ENCODE measurements around the gene RBPMS2. TPM values are rescaled to one million over a fixed set of nuclear protein-coding genes. Genes with fewer than 3 reads are reported as not detected.

RBPMS2 gene
- total RNA-seq, 1 donor from 2014 or later, result 4.8 TPM

DNA sequence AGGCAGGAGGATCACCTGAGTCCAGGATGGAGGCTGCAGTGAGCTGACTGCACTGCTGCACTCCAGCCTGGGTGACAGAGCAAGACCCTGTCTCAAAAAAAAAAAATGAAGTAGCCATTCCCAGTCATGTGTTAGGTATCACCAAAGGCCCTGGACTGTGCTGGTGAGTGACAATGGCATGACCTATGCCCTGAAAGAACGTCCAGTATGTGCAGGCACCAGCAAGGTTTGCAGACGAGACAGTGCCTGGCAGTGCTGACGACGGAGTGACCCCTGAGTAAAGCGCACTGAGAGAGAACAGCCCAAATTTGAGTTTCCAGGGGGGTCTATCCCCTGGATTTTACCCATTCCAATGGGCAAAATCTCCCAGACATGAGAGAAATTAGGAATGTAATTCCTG is 45.2 kb downstream of the RBPMS2 start:
- Mint-ChIP-seq H3K27ac (ENCODE audit: unreplicated experiment) (no peak overlapping the region), H3K4me3 (ENCODE audit: unreplicated experiment) (no peak overlapping the region), H3K27me3 (ENCODE audit: unreplicated experiment) (no peaks in the 10 kb centered on the region), H3K4me1 (ENCODE audit: unreplicated experiment) (peaks cover 2% of the 10 kb centered on the region), H3K36me3 (ENCODE audit: unreplicated experiment) (no peaks in the 10 kb centered on the region), H3K9me3 (ENCODE audit: unreplicated experiment) (no peaks in the 10 kb centered on the region)
- TF ChIP-seq, protein P1, sequence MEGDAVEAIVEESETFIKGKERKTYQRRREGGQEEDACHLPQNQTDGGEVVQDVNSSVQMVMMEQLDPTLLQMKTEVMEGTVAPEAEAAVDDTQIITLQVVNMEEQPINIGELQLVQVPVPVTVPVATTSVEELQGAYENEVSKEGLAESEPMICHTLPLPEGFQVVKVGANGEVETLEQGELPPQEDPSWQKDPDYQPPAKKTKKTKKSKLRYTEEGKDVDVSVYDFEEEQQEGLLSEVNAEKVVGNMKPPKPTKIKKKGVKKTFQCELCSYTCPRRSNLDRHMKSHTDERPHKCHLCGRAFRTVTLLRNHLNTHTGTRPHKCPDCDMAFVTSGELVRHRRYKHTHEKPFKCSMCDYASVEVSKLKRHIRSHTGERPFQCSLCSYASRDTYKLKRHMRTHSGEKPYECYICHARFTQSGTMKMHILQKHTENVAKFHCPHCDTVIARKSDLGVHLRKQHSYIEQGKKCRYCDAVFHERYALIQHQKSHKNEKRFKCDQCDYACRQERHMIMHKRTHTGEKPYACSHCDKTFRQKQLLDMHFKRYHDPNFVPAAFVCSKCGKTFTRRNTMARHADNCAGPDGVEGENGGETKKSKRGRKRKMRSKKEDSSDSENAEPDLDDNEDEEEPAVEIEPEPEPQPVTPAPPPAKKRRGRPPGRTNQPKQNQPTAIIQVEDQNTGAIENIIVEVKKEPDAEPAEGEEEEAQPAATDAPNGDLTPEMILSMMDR (IDR thresholded peaks at IDR 0.05), result no peak
- DNase-seq (ENCODE audit: extremely low spot score, unreplicated experiment), result no peak

DNA sequence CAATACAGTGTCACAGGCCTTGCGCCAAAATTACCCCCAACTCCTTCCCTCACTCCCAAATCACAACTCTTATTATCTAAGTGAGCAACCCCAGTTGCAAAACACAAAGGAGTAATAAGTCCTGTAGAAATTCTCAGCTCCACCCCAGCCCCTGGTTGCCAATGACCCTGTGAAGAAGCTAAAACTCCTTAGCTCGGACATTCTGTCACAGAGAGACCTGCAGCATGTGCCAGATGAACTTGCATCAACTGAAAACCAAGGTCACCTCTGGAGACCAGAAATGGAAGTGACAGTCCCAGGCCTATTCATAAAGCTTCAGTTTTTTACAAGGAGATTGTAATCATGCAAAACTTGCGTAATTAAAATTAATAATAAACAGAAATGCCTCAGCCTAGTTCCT is 55.2 kb downstream of the RBPMS2 start:
- Mint-ChIP-seq H3K27me3 (ENCODE audit: unreplicated experiment) (no peaks in the 10 kb centered on the region), H3K27ac (ENCODE audit: unreplicated experiment) (no peak overlapping the region), H3K4me1 (ENCODE audit: unreplicated experiment) (peaks cover 1% of the 10 kb centered on the region), H3K4me3 (ENCODE audit: unreplicated experiment) (no peak overlapping the region), H3K9me3 (ENCODE audit: unreplicated experiment) (no peaks in the 10 kb centered on the region), H3K36me3 (ENCODE audit: unreplicated experiment) (no peaks in the 10 kb centered on the region)
- TF ChIP-seq, protein P1 (IDR thresholded peaks at IDR 0.05), result no peak
- DNase-seq (ENCODE audit: extremely low spot score, unreplicated experiment), result no peak

DNA sequence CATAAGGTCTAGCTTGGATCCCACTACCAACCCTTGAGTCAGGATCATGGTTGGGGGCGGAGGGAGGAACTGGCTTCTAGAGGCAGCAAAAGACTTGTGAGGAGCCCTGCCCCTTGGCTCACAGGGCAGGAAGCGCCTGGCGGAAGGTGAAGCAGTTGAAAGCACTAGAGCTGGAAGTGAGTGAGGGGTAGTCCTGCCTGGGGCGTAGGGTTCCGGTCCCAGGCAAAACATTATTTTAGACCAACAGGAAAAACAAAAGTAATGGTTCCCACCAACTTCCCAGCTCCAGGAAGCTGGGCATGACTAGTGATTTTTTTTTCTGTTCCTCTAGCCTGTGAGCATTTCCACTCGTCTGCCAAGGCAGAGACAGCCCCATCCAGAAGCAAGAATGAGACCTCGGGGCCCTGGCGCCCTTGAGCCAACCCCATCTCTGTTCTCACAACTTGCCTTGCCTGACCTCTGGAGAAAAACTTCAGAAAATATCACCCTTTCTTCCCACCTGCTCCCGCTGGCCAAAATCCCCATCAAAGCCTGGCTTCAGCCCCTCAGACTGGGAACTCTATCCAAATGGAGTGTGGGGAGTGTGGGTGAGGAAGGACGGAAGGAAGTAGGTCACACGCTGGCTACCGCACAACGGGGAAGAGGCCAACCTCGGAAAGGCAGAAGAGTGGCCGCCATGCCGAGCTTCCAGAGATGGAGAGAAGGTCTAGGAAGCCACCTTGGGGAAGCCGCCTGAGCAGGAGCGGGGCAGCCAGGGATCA is 57.5 kb downstream of the RBPMS2 start:
- Mint-ChIP-seq H3K36me3 (ENCODE audit: unreplicated experiment) (no peaks in the 10 kb centered on the region), H3K9me3 (ENCODE audit: unreplicated experiment) (no peaks in the 10 kb centered on the region), H3K27ac (ENCODE audit: unreplicated experiment) (no peak overlapping the region), H3K4me1 (ENCODE audit: unreplicated experiment) (peaks cover 1% of the 10 kb centered on the region), H3K27me3 (ENCODE audit: unreplicated experiment) (no peaks in the 10 kb centered on the region), H3K4me3 (ENCODE audit: unreplicated experiment) (no peak overlapping the region)
- TF ChIP-seq, protein P1 (IDR thresholded peaks at IDR 0.05), result no peak
- no peak for DNase-seq (ENCODE audit: extremely low spot score, unreplicated experiment)

DNA sequence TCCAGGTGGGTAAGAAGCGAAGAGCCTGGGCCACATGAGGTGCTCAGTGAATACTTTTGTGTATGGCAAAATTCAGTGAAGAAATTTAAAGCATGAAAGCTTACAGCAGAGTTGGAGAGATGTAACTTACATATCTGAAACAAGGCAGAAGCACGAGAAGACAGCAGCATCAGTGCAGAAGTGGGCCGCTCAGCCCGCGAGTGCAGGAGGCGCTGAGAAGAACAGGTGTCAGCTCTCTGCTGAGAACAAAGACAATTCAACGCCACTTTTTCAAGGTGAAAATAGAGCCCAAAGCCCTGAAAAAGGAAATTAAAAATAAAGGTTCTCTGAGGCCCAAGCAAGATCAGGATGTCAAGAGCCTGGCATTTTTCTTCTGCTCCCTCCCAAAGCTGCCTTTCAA is 58.3 kb downstream of the RBPMS2 start:
- Mint-ChIP-seq H3K4me3 (ENCODE audit: unreplicated experiment) (no peak overlapping the region), H3K9me3 (ENCODE audit: unreplicated experiment) (no peaks in the 10 kb centered on the region), H3K4me1 (ENCODE audit: unreplicated experiment) (peaks cover 1% of the 10 kb centered on the region), H3K27me3 (ENCODE audit: unreplicated experiment) (no peaks in the 10 kb centered on the region), H3K27ac (ENCODE audit: unreplicated experiment) (no peak overlapping the region), H3K36me3 (ENCODE audit: unreplicated experiment) (no peaks in the 10 kb centered on the region)
- DNase-seq (ENCODE audit: extremely low spot score, unreplicated experiment), result no peak
- TF ChIP-seq, protein P1 (IDR thresholded peaks at IDR 0.05), result no peak

DNA sequence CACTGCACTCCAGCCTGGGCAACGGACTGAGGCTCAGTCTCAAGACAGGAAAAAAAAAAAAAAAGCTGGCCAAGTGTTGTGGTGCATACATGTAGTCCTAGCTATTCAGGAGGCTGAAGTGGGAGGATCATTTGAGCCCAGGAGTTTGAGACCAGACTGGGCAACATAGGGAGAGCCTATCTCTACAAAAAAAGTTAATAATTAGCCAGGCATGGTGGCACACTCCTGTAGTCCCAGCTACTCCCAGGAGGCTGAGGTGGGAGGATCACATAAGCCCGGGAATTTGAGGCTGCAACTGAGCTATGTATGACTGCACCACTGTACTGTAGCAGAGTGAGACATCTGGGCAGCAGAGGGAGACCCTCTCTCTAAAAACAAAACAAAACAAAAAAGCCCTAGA is 58.9 kb downstream of the RBPMS2 start:
- H3K36me3 Mint-ChIP-seq (ENCODE audit: unreplicated experiment), result no peaks in the 10 kb centered on the region
- DNase-seq (ENCODE audit: extremely low spot score, unreplicated experiment), result no peak

More for the DNA sequence above, 58.9 kb downstream of the RBPMS2 start:
- Mint-ChIP-seq H3K4me1 (ENCODE audit: unreplicated experiment) (peaks cover 1% of the 10 kb centered on the region), H3K27me3 (ENCODE audit: unreplicated experiment) (no peaks in the 10 kb centered on the region), H3K27ac (ENCODE audit: unreplicated experiment) (no peak overlapping the region), H3K9me3 (ENCODE audit: unreplicated experiment) (no peaks in the 10 kb centered on the region), H3K4me3 (ENCODE audit: unreplicated experiment) (no peak overlapping the region)
- TF ChIP-seq, protein P1 (IDR thresholded peaks at IDR 0.05), result no peak

Measured in osteocyte (in vitro differentiated cells).